Adrenal gland (tissue), 12 donors: Measurements from ENCODE around the gene CAMTA1. TPM values are rescaled to one million over a fixed set of nuclear protein-coding genes. Genes with fewer than 3 reads are reported as not detected.
A peak's percentile ranks its signal among the peaks of the same experiment; 100 is the strongest.

Experiments
- DNase-seq, 7 donors: peaks; one replicate each; pipeline ENCODE4 v3.0.0-alpha.2; 2019 to 2020
- H3K27ac ChIP-seq, 5 donors: fragments of 200-600 bp; sonication (generic) in 4 of 5; 1 replicate in 3 of 5; 2 replicates in 2 of 5; pipeline versions ENCODE4 v1.5.1 to v1.8.0; 2016 to 2020; ENCODE audit warnings: mild to moderate bottlenecking in 1 of 5
- H3K27me3 ChIP-seq: fragments of 200-600 bp; 2 replicates; pipeline ENCODE4 v1.8.0; 2021
- H3K36me3 ChIP-seq, 2 donors: fragments of 200-600 bp; replicated peaks in 1 of 2; 1 replicate in 1 of 2; 2 replicates in 1 of 2; pipeline versions ENCODE4 v1.5.1 to v1.8.0; 2018 to 2022
- H3K4me1 ChIP-seq, 2 donors: fragments of 200-600 bp; replicated peaks in 1 of 2; 1 replicate in 1 of 2; 2 replicates in 1 of 2; pipeline versions ENCODE4 v1.5.1 to v1.8.0; 2018 to 2021
- H3K4me3 ChIP-seq, 4 donors: fragments of 200-600 bp; sonication (generic) in 3 of 4; one replicate each; pipeline ENCODE4 v1.5.1; 2016 to 2018
- H3K9me3 ChIP-seq, 3 donors: fragments of 200-600 bp; sonication (generic) in 1 of 3; replicated peaks in 1 of 3; 1 replicate in 2 of 3; 2 replicates in 1 of 3; pipeline versions ENCODE4 v1.5.1 to v1.8.0; 2016 to 2021
- POLR2A ChIP-seq, 2 donors: fragments of 450-650 bp; IDR thresholded peaks; one replicate each; pipeline ENCODE4 v1.6.1; 2017; ENCODE audit warnings: antibody characterized with exemption in 2 of 2, mild to moderate bottlenecking in 2 of 2, moderate library complexity in 1 of 2
- WGBS, 4 donors: extraction: QIAGEN DNeasy Blood & Tissue Kit in 2 of 4; methylation state at CpG; one replicate each; pipeline versions ENCODE4 v1.1.5 to v1.1.7; 2013 to 2017; 5-methylcytosine and 5-hydroxymethylcytosine counted together
- intact Hi-C, 2 donors: fragments of 100-400 bp; cut with DNase I; formaldehyde crosslinking; loops; one replicate each; pipeline versions ENCODE4 v1.14.1 to v1.15.0; 2022 to 2023
- polyA plus RNA-seq, 3 donors: library from polyadenylated mRNA; stranded (reverse); fragments of 200-250 nt in 2 of 3; fragments of 350-450 nt in 1 of 3; fragmentation: Illumina TruSeq in 1 of 3; extraction: RNeasy Lipid Tissue Mini Kit (QIAGEN cat#74804) in 1 of 3; gene quantifications; one replicate each; pipeline ENCODE4 v1.2.3, GENCODE V29; 2013 to 2014
- total RNA-seq, 9 donors: library from RNA; depleted of rRNA in 4 of 9; stranded (reverse); fragments of >200 nt in 4 of 9; fragments of 120-200 nt in 1 of 9; fragmentation: NEBNext Ultra II Directional in 1 of 9; extraction: Animal tissue kit (Norgen Biotek cat#: 25700) in 1 of 9; gene quantifications; one replicate each; pipeline versions ENCODE4 v1.1.0 to v1.2.4, GENCODE V29; 2013 to 2023
- TF ChIP-seq, protein P1 (sequence below), 6 experiments: fragments of 450-650 bp in 4 of 6; fragments of 200-600 bp in 2 of 6; sonication (generic) in 1 of 6; IDR thresholded peaks; 1 replicate in 5 of 6; 2 replicates in 1 of 6; pipeline versions ENCODE4 v1.5.1 to v1.8.0; 2016 to 2021; ENCODE audit warnings: antibody characterized with exemption in 6 of 6, mild to moderate bottlenecking in 2 of 6, moderate library complexity in 1 of 6
- donor health status: healthy with polysubstance abuse.
- donor health status: Bipolar disorder and iron deficiency.
- donor health status: DM: yes; HTN: yes; CAD: no.
- donor health status: DM: no; HTN: no; CAD: no.
- donor health status: DM: no; HTN: no; CAD: no.
- donor health status: DM: yes; HTN: yes; CAD: no.

Gene CAMTA1
- total and polyA plus RNA-seq, 12 donors = 62.9 to 141 (median 96.9) TPM

DNA sequence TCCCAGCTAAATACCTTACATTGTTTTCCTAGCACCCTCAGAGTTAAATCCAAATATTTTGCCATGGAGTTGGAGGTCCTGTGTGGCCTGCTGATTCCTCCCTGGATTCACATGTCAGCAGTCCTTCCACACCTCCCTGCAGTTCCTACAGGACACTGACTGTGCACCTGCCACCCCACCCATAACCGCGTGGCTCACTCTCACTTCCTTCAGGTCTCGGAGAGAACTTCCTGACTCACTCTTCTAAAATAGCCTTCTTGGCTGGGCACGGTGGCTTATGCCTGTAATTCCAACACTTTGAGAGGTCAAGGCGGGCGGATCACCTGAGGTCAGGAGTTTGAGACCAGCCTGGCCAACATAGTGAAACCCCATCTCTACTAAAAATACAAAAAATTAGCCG lies 8.4 kb upstream of the CAMTA1 start:
- TF ChIP-seq, protein P1, sequence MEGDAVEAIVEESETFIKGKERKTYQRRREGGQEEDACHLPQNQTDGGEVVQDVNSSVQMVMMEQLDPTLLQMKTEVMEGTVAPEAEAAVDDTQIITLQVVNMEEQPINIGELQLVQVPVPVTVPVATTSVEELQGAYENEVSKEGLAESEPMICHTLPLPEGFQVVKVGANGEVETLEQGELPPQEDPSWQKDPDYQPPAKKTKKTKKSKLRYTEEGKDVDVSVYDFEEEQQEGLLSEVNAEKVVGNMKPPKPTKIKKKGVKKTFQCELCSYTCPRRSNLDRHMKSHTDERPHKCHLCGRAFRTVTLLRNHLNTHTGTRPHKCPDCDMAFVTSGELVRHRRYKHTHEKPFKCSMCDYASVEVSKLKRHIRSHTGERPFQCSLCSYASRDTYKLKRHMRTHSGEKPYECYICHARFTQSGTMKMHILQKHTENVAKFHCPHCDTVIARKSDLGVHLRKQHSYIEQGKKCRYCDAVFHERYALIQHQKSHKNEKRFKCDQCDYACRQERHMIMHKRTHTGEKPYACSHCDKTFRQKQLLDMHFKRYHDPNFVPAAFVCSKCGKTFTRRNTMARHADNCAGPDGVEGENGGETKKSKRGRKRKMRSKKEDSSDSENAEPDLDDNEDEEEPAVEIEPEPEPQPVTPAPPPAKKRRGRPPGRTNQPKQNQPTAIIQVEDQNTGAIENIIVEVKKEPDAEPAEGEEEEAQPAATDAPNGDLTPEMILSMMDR (IDR thresholded peaks at IDR 0.05) = no peak
- no peak for TF ChIP-seq POLR2A (IDR thresholded peaks at IDR 0.05)
- Histone ChIP-seq H3K9me3 (no peaks in the 10 kb centered on the region), H3K27me3 (no peaks in the 10 kb centered on the region), H3K36me3 (no peaks in the 10 kb centered on the region), H3K4me3 (no peak overlapping the region), H3K27ac (no peak overlapping the region), H3K4me1 (no peaks in the 10 kb centered on the region)
- 73 to 88% (median 81%) methylated on average over 7 of the region's 7 CpGs for WGBS, 4 donors
- no peak for DNase-seq
- intact Hi-C loops = no loop called here

DNA sequence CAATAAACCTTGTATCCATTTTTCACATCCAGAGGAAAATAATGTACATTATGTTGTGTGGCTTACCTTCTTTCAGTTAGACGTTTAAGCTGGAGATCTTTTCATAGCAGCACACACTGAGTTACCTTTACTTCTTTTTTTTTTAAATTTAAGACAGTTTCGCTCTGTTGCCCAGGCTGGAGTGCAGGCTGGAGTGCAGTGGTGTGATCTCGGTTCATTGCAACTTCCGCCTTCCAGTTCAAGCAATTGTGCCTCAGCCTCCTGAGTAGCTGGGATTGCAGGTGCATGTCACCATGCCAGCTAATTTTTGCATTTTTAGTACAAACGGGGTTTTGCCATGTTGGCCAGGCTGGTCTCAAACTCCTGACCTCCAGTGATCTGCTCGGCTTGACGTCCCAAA lies 7.4 kb upstream of the CAMTA1 start:
- Histone ChIP-seq H3K36me3 (no peaks in the 10 kb centered on the region), H3K27me3 (no peaks in the 10 kb centered on the region), H3K27ac (no peak overlapping the region), H3K4me1 (no peaks in the 10 kb centered on the region), H3K9me3 (no peaks in the 10 kb centered on the region), H3K4me3 (no peak overlapping the region)
- intact Hi-C loops = no loop called here
- WGBS, 4 donors = 73 to 83% (median 82%) methylated on average over 7 of the region's 7 CpGs
- TF ChIP-seq POLR2A (IDR thresholded peaks at IDR 0.05) = no peak
- no peak for DNase-seq

DNA sequence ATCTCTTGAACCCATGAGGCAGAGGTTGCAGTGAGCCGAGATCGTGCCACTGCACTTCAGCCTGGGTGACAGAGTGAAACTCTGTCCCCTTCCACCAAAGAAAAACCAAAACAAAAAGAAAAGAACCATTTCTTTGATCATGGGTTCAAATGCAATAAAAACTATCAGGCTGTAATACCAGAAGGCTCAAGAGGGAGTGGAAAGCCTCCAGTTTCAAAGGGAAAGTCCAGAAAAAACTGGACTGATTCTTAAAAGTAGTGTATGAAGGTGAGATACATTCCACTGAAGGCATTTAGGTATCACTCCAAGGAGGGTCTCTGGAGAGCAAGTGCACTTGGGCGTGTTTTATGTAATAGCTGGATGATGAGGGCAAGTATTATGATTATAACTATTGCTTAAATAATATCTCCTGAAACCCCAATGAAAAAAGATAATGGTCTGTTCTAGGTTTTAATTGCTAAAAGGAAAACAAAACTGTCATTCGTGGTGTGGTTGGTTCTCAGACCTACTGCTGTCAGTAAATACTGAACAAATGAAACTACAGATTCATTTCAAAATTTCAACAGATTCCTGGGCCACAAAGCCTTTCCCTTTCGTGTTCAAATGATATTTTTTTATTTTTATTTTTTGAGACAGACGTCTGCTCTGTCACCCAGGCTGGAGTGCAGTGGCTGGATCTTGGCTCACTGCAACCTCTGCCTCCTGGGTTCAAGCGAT lies 6.0 kb upstream of the CAMTA1 start:
- Histone ChIP-seq H3K36me3 (no peaks in the 10 kb centered on the region), H3K27me3 (no peaks in the 10 kb centered on the region), H3K4me1 (peaks cover 0 to 9% of the 10 kb centered on the region in 2 donors), H3K4me3 (no peak overlapping the region), H3K27ac (no peak overlapping the region), H3K9me3 (no peaks in the 10 kb centered on the region)
- intact Hi-C loops = no loop called here
- TF ChIP-seq POLR2A (IDR thresholded peaks at IDR 0.05) = no peak
- TF ChIP-seq, protein P1 (IDR thresholded peaks at IDR 0.05) = no peak
- WGBS, 4 donors = 80 to 85% (median 81%) methylated on average over 7 of the region's 7 CpGs
- DNase-seq = no peak

DNA sequence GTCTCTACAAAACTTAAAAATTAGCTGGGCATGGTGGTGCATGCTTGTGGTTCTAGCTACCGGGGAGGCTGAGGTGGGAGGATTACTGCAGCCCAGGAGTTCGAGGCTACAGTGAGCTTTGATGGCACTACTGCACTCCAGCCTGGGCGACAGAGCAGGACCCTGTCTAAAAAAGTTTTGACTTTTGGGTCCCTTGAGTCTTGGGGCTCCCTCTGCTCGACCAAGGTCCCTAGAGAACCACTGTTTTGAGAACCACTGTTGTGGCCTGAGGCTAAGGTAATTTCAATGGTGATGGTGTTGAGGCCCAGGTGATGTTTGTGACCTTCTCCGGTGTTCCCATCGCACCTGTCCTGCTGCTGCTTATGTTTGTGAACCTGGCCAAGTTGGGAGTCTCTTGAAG lies 3.1 kb upstream of the CAMTA1 start:
- 91 to 96% (median 94%) methylated on average over 4 to 6 of the region's 6 CpGs for WGBS, 4 donors
- no peak overlapping the region for H3K4me3 ChIP-seq
- DNase-seq = no peak
- intact Hi-C loops = loop anchor here (5.0 to 10.0 kb wide), 2 partner anchors 55 to 293 kb away; no protein-coding TSS in a partner anchor
- no peak overlapping the region for H3K27ac ChIP-seq
- H3K27me3 ChIP-seq = no peaks in the 10 kb centered on the region
- peaks cover 4 to 21% of the 10 kb centered on the region in 2 donors for H3K4me1 ChIP-seq
- no peaks in the 10 kb centered on the region for H3K9me3 ChIP-seq
- TF ChIP-seq, protein P1 (IDR thresholded peaks at IDR 0.05) = no peak
- TF ChIP-seq POLR2A (IDR thresholded peaks at IDR 0.05) = no peak
- no peaks in the 10 kb centered on the region for H3K36me3 ChIP-seq

DNA sequence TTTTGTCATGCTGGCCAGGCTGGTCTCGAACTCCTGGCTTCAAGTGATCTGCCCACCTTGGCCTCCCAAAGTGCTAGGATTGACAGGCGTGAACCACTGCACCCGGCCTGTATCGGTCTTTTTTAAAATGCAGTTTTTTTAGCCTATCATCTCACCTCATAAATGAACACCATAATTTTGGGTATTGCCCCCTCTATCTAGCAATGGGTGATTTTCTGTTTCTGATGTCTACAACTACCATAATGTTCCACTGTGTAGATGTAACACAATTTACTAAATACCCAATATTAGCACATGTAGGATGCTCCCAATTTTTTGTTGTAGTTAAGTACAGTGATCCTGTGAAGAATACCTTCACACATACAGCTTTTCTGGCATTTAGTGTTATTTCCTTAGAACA lies 2.0 kb upstream of the CAMTA1 start:
- peak overlapping the region in 1 of 4 donors; percentile 80 for H3K4me3 ChIP-seq
- peak overlapping the region in 1 of 5 donors; percentile 99 for H3K27ac ChIP-seq
- intact Hi-C loops = loop anchor here (5.0 to 10.0 kb wide), 2 partner anchors 56 to 292 kb away; no protein-coding TSS in a partner anchor
- H3K36me3 ChIP-seq = no peaks in the 10 kb centered on the region
- no peak for DNase-seq
- H3K4me1 ChIP-seq = peaks cover 4 to 22% of the 10 kb centered on the region in 2 donors
- no peak for TF ChIP-seq POLR2A (IDR thresholded peaks at IDR 0.05)
- TF ChIP-seq, protein P1 (IDR thresholded peaks at IDR 0.05) = no peak
- WGBS, 4 donors = 90 to 97% (median 96%) methylated on average over 4 of the region's 4 CpGs
- H3K27me3 ChIP-seq = no peaks in the 10 kb centered on the region
- no peaks in the 10 kb centered on the region for H3K9me3 ChIP-seq
